Measurements from ENCODE around the gene C11orf21.

Gene C11orf21

DNA sequence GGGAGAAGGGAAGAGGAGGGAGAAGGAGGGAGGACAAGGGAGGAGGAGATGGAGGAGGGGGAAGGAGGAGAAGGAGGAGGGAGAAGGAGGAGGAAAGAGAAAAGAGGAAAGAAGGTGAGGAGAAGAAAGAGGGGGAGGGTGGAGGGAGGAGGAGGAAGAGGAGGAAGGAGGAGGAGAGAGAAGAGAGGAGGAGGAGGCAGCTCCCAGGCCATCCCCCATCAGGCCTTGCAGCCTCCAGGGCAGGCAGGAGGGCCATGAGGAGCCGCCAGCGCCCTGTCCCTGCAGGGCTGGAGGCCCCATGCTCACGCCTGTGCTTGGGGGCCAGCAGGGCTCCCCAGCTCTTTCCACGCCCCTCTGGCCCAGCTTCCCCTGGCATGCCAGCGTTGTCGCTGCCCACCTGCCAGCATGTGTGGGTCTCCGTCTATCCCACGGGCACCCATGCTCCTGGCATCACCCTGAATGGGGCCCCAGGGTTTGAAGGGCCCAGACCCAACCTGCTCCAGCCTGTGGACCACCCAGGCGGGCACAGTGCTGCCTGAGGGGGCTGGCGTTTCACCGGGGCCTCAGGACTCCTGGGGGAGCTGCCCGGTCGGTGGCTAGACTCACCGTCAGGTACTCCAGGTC is 5.3 kb upstream of the C11orf21 start:
- TF ChIP-seq, protein P1, sequence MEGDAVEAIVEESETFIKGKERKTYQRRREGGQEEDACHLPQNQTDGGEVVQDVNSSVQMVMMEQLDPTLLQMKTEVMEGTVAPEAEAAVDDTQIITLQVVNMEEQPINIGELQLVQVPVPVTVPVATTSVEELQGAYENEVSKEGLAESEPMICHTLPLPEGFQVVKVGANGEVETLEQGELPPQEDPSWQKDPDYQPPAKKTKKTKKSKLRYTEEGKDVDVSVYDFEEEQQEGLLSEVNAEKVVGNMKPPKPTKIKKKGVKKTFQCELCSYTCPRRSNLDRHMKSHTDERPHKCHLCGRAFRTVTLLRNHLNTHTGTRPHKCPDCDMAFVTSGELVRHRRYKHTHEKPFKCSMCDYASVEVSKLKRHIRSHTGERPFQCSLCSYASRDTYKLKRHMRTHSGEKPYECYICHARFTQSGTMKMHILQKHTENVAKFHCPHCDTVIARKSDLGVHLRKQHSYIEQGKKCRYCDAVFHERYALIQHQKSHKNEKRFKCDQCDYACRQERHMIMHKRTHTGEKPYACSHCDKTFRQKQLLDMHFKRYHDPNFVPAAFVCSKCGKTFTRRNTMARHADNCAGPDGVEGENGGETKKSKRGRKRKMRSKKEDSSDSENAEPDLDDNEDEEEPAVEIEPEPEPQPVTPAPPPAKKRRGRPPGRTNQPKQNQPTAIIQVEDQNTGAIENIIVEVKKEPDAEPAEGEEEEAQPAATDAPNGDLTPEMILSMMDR (IDR thresholded peaks at IDR 0.05; ENCODE audit: low read depth, low read length, poor library complexity, severe bottlenecking), result no peak
- TF ChIP-seq EZH2phosphoT487 (IDR thresholded peaks at IDR 0.05; ENCODE audit: borderline replicate concordance, low read length), result no peak
- no peaks in the 10 kb centered on the region for H3K27me3 ChIP-seq (ENCODE audit: control insufficient read depth, low read length)
- H3K9me2 ChIP-seq (replicated peaks; ENCODE audit: control insufficient read depth, low read length), result no peaks in the 10 kb centered on the region
- peaks cover 35% of the 10 kb centered on the region for H3K4me1 ChIP-seq (ENCODE audit: control insufficient read depth, low read length)
- peak overlapping the region; percentile 86 for H3K27ac ChIP-seq (ENCODE audit: low read depth, low read length)
- H3K4me2 ChIP-seq (ENCODE audit: low read length), result peak overlapping the region; percentile 65
- H4K20me1 ChIP-seq (ENCODE audit: control insufficient read depth, insufficient read depth, low read depth, low read length), result no peaks in the 10 kb centered on the region
- H3F3A ChIP-seq (ENCODE audit: control insufficient read depth, insufficient read depth), result peaks cover 6% of the 10 kb centered on the region
- H3K4me3 ChIP-seq (ENCODE audit: low read length), result peak overlapping the region; percentile 32
- no peaks in the 10 kb centered on the region for H3K36me3 ChIP-seq (ENCODE audit: control insufficient read depth, low read length)
- H3K79me2 ChIP-seq (ENCODE audit: control insufficient read depth, low read length), result no peaks in the 10 kb centered on the region
- H3K9me3 ChIP-seq (ENCODE audit: control insufficient read depth, insufficient read depth, low read length), result no peaks in the 10 kb centered on the region

DNA sequence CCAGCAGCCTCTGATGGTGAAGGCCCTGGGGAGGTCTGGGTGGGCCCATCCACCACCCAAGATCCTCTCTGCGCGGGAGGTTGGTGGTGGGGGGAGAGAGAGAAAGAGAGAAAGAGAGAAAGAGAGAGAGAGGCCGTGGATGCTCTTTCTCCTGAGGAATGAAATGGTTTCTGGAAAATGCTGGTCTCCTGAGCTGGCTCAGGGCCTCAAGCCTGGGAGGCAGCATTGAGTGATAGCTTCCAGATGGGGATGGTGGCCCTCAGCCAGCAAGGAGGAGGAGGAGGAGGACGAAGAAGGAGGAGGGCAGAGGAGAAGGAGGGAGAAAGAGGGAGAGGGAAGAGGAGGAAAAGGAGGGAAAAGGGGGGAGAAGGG is 4.7 kb upstream of the C11orf21 start:
- Histone ChIP-seq H4K20me1 (ENCODE audit: control insufficient read depth, insufficient read depth, low read depth, low read length) (no peaks in the 10 kb centered on the region), H3K4me1 (ENCODE audit: control insufficient read depth, low read length) (peaks cover 41% of the 10 kb centered on the region), H3K79me2 (ENCODE audit: control insufficient read depth, low read length) (no peaks in the 10 kb centered on the region), H3K27ac (ENCODE audit: low read depth, low read length) (peak overlapping the region; percentile 86), H3K9me2 (replicated peaks; ENCODE audit: control insufficient read depth, low read length) (no peaks in the 10 kb centered on the region), H3K27me3 (ENCODE audit: control insufficient read depth, low read length) (no peaks in the 10 kb centered on the region), H3K36me3 (ENCODE audit: control insufficient read depth, low read length) (no peaks in the 10 kb centered on the region), H3K4me3 (ENCODE audit: low read length) (peak overlapping the region; percentile 19), H3K4me2 (ENCODE audit: low read length) (peak overlapping the region; percentile 65), H3F3A (ENCODE audit: control insufficient read depth, insufficient read depth) (peaks cover 6% of the 10 kb centered on the region), H3K9me3 (ENCODE audit: control insufficient read depth, insufficient read depth, low read length) (no peaks in the 10 kb centered on the region)
- no peak for TF ChIP-seq EZH2phosphoT487 (IDR thresholded peaks at IDR 0.05; ENCODE audit: borderline replicate concordance, low read length)
- TF ChIP-seq, protein P1 (IDR thresholded peaks at IDR 0.05; ENCODE audit: low read depth, low read length, poor library complexity, severe bottlenecking), result no peak

DNA sequence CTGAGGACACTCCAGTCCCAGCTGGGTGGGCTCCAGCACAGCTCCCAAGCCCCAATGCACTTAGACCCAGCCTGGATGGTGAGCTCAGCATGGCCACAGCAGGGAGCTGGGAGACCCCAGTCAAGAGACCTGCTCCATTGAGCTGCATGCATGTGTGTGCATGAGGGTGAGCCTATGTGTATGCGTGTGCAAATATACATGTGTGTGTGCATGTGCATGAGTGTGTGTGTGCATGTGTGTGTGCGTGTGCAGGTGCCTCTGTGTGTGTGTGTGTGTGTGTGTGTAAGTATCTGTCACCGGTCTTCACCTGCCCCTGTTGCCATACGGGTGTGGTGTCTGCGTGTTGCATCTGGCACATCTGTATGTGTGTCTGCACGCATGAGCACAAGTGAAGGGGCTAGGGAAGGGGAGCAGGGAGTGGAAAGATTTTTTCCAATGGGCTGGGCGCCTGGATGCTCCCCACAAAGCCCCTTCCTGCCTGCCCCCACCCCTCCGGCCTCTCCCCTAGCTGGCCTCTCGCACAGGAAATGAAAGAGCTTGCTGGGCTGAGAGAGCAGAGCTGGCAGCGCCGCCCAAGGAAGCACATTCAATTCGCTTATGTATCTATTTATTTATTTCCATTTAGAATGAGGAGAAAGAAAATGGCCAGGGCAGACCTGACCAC is 4.2 kb upstream of the C11orf21 start:
- H3K4me3 ChIP-seq (ENCODE audit: low read length), result peak overlapping the region; percentile 19

More for the DNA sequence above, 4.2 kb upstream of the C11orf21 start:
- Histone ChIP-seq H3K4me1 (ENCODE audit: control insufficient read depth, low read length) (peaks cover 46% of the 10 kb centered on the region), H3K9me3 (ENCODE audit: control insufficient read depth, insufficient read depth, low read length) (no peaks in the 10 kb centered on the region), H3K27ac (ENCODE audit: low read depth, low read length) (peak overlapping the region; percentile 86), H3K36me3 (ENCODE audit: control insufficient read depth, low read length) (no peaks in the 10 kb centered on the region), H3K9me2 (replicated peaks; ENCODE audit: control insufficient read depth, low read length) (no peaks in the 10 kb centered on the region), H3K79me2 (ENCODE audit: control insufficient read depth, low read length) (no peaks in the 10 kb centered on the region), H4K20me1 (ENCODE audit: control insufficient read depth, insufficient read depth, low read depth, low read length) (no peaks in the 10 kb centered on the region), H3K4me2 (ENCODE audit: low read length) (peak overlapping the region; percentile 65), H3K27me3 (ENCODE audit: control insufficient read depth, low read length) (no peaks in the 10 kb centered on the region), H3F3A (ENCODE audit: control insufficient read depth, insufficient read depth) (peaks cover 6% of the 10 kb centered on the region)
- no peak for TF ChIP-seq EZH2phosphoT487 (IDR thresholded peaks at IDR 0.05; ENCODE audit: borderline replicate concordance, low read length)
- TF ChIP-seq, protein P1 (IDR thresholded peaks at IDR 0.05; ENCODE audit: low read depth, low read length, poor library complexity, severe bottlenecking), result no peak
